DOHH2 (cell line): Measurements from ENCODE around the gene DDO.

Experiments used
- H3F3A ChIP-seq: fragments of 200-600 bp; sonication (generic), shearing (Covaris generic); 2 replicates; pipeline ENCODE4 v1.6.0; 2016; ENCODE audit warnings: antibody characterized with exemption, mild to moderate bottlenecking; ENCODE audit not compliant: control insufficient read depth, insufficient read depth
- H3K27ac ChIP-seq: fragments of 200-600 bp; sonication (generic); 2 replicates; pipeline ENCODE4 v1.5.1; 2014; ENCODE audit warnings: low read depth, mild to moderate bottlenecking, low read length, moderate library complexity
- H3K27me3 ChIP-seq: fragments of 200-600 bp; sonication (generic); 2 replicates; pipeline ENCODE4 v1.6.1; 2014; ENCODE audit warnings: mild to moderate bottlenecking, low read length, mixed read lengths; ENCODE audit not compliant: control insufficient read depth
- H3K36me3 ChIP-seq: fragments of 200-600 bp; sonication (generic); 2 replicates; pipeline ENCODE4 v1.6.1; 2014; ENCODE audit warnings: mild to moderate bottlenecking, low read length, moderate library complexity, mixed read lengths; ENCODE audit not compliant: control insufficient read depth
- H3K4me1 ChIP-seq: fragments of 200-600 bp; sonication (generic); 2 replicates; pipeline ENCODE4 v1.6.1; 2014; ENCODE audit warnings: mild to moderate bottlenecking, low read length, mixed read lengths; ENCODE audit not compliant: control insufficient read depth
- H3K4me2 ChIP-seq: fragments of 200-600 bp; sonication (generic); 2 replicates; pipeline ENCODE4 v1.6.0; 2014; ENCODE audit warnings: mild to moderate bottlenecking, low read length, moderate library complexity
- H3K4me3 ChIP-seq: fragments of 200-600 bp; sonication (generic); 2 replicates; pipeline ENCODE4 v1.5.1; 2014; ENCODE audit warnings: mild to moderate bottlenecking, low read length, mixed read lengths
- H3K79me2 ChIP-seq: fragments of 200-600 bp; sonication (generic); 2 replicates; pipeline ENCODE4 v1.6.1; 2014; ENCODE audit warnings: mild to moderate bottlenecking, low read length, mixed read lengths; ENCODE audit not compliant: control insufficient read depth
- H3K9me2 ChIP-seq: fragments of 200-600 bp; sonication (generic); replicated peaks from 2 replicates; pipeline ENCODE4 v1.6.1; 2014; ENCODE audit warnings: mild to moderate bottlenecking, low read length, mixed read lengths; ENCODE audit not compliant: control insufficient read depth
- H3K9me3 ChIP-seq: fragments of 200-600 bp; sonication (generic); 2 replicates; pipeline ENCODE4 v1.6.1; 2014; ENCODE audit warnings: antibody characterized with exemption, low read length, mixed read lengths; ENCODE audit not compliant: control insufficient read depth, insufficient read depth
- H4K20me1 ChIP-seq: fragments of 200-600 bp; sonication (generic); 2 replicates; pipeline ENCODE4 v1.6.0; 2014; ENCODE audit warnings: low read depth, mild to moderate bottlenecking, antibody characterized with exemption, low read length, moderate library complexity; ENCODE audit not compliant: control insufficient read depth, insufficient read depth
- CTCF ChIP-seq: fragments of 200-600 bp; sonication (generic); IDR thresholded peaks from one replicate; pipeline ENCODE4 v1.5.1; 2014; ENCODE audit warnings: antibody characterized with exemption, mild to moderate bottlenecking, low read depth, low read length; ENCODE audit not compliant: poor library complexity, severe bottlenecking
- EZH2phosphoT487 ChIP-seq: fragments of 200-600 bp; sonication (generic); IDR thresholded peaks from 2 replicates; pipeline ENCODE4 v1.6.1; 2017; ENCODE audit warnings: borderline replicate concordance, mild to moderate bottlenecking, antibody characterized with exemption, low read length, moderate library complexity, mixed read lengths

The DDO gene

DNA sequence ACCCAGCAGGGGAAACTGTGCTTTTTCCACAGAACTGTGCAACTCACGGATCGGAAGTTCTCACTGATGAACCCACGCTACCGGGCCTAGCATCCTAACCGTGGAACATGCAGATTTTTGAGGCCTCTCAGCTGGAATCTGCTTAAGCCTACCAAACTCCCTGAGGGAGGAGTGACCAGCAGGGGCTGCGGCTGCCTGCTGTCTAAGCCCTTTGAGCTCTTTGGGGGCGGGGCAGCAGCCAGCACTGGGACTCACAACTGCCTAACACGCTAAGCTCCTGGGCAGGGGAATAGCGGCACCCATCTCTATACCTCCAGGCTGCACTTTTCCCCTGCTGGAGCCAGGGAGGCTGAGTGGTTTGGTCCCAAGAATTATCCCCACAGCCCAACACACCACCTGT lies 36.8 kb downstream of the DDO start:
- no peaks in the 10 kb centered on the region for H3K79me2 ChIP-seq
- H3K36me3 ChIP-seq: no peaks in the 10 kb centered on the region
- H3F3A ChIP-seq: no peaks in the 10 kb centered on the region
- H3K4me3 ChIP-seq: no peak overlapping the region
- no peak overlapping the region for H3K27ac ChIP-seq
- TF ChIP-seq EZH2phosphoT487 (no peak), CTCF (no peak)
- H4K20me1 ChIP-seq: no peaks in the 10 kb centered on the region
- no peaks in the 10 kb centered on the region for H3K27me3 ChIP-seq
- H3K9me3 ChIP-seq: no peaks in the 10 kb centered on the region
- no peak overlapping the region for H3K4me2 ChIP-seq
- H3K4me1 ChIP-seq: peaks cover 11% of the 10 kb centered on the region
- no peaks in the 10 kb centered on the region for H3K9me2 ChIP-seq

GRCh38 chr6:110369066-110369465 lies 46.3 kb downstream of the DDO start:
- H3K27me3 ChIP-seq: no peaks in the 10 kb centered on the region
- H3F3A ChIP-seq: no peaks in the 10 kb centered on the region
- no peak overlapping the region for H3K4me3 ChIP-seq
- H3K27ac ChIP-seq: no peak overlapping the region
- no peaks in the 10 kb centered on the region for H3K79me2 ChIP-seq
- no peak overlapping the region for H3K4me2 ChIP-seq
- no peaks in the 10 kb centered on the region for H3K9me3 ChIP-seq
- no peaks in the 10 kb centered on the region for H4K20me1 ChIP-seq
- H3K36me3 ChIP-seq: no peaks in the 10 kb centered on the region
- peaks cover 7% of the 10 kb centered on the region for H3K4me1 ChIP-seq
- no peak for TF ChIP-seq CTCF
- no peak for TF ChIP-seq EZH2phosphoT487
- H3K9me2 ChIP-seq: no peaks in the 10 kb centered on the region

DNA sequence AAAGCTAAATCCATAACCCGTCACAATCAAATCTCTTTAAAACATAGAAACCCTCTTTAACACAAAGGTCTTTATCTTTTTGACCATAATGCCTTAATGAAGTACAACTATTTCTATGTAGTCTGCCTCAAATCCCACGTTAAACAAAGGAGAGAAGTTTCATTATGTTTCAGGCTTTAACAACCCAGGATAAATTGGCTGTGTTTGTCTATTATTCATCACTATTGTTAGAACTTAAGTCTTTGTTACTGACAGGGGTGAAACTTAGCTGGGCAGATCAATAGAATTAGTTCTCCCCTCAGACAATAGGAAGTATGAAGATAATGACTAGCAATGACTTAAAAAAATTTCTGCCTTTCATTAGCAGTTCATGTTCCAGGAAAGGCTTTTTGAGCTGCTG lies 47.1 kb downstream of the DDO start:
- no peaks in the 10 kb centered on the region for H3K9me2 ChIP-seq
- no peak overlapping the region for H3K4me3 ChIP-seq
- no peak overlapping the region for H3K4me2 ChIP-seq
- no peaks in the 10 kb centered on the region for H3K27me3 ChIP-seq
- no peak overlapping the region for H3K27ac ChIP-seq
- no peaks in the 10 kb centered on the region for H3K79me2 ChIP-seq
- no peaks in the 10 kb centered on the region for H3K4me1 ChIP-seq
- no peaks in the 10 kb centered on the region for H3K36me3 ChIP-seq
- no peaks in the 10 kb centered on the region for H3K9me3 ChIP-seq
- H4K20me1 ChIP-seq: no peaks in the 10 kb centered on the region
- no peaks in the 10 kb centered on the region for H3F3A ChIP-seq
- TF ChIP-seq EZH2phosphoT487 (no peak), CTCF (no peak)

- no peak overlapping the region for H3K27ac ChIP-seq
- H3F3A ChIP-seq: no peaks in the 10 kb centered on the region
- no peaks in the 10 kb centered on the region for H3K4me1 ChIP-seq
- no peak for TF ChIP-seq EZH2phosphoT487
- TF ChIP-seq CTCF: no peak
- no peak overlapping the region for H3K4me2 ChIP-seq
- H3K36me3 ChIP-seq: no peaks in the 10 kb centered on the region
- H3K27me3 ChIP-seq: 0 out of 2 replicates have a peak, but pooled peaks cover 1% of the 10 kb centered on the region
- H3K9me2 ChIP-seq: no peaks in the 10 kb centered on the region
- H3K79me2 ChIP-seq: no peaks in the 10 kb centered on the region
- no peak overlapping the region for H3K4me3 ChIP-seq
- H3K9me3 ChIP-seq: no peaks in the 10 kb centered on the region
- no peaks in the 10 kb centered on the region for H4K20me1 ChIP-seq
Observed at GRCh38 chr6:110367825-110368224, 47.5 kb downstream of the DDO start.
